Measurements from ENCODE around the gene ZNF516. TPM values are rescaled to one million over a fixed set of nuclear protein-coding genes. Genes with fewer than 3 reads are reported as not detected.

The ZNF516 gene
- total RNA-seq, 6 donors from 2014 or later: 21.9 to 44.3 (median 36.5) TPM

GRCh38 chr18:76374330-76375281 is 120.4 kb downstream of the ZNF516 start:
- peaks cover 5 to 18% (median 11%) of the 10 kb centered on the region in 4 donors for H3K4me1 ChIP-seq
- H3K27me3 ChIP-seq: no peaks in the 10 kb centered on the region
- H3K9me3 ChIP-seq: no peaks in the 10 kb centered on the region
- no peak for ATAC-seq (ENCODE audit: low FRiP score in 2 of 2)
- 71 to 75% methylated on average over 12 of the region's 12 CpGs for WGBS, 2 donors
- no peak overlapping the region for H3K27ac ChIP-seq
- no peak for DNase-seq
- H3K4me3 ChIP-seq: no peak overlapping the region
- no peak for TF ChIP-seq POLR2AphosphoS5 (IDR thresholded peaks at IDR 0.05)
- no peak for TF ChIP-seq POLR2A (IDR thresholded peaks at IDR 0.05)
- TF ChIP-seq CTCF (IDR thresholded peaks at IDR 0.05): no peak
- TF ChIP-seq EP300 (IDR thresholded peaks at IDR 0.05): no peak
- peaks cover 8 to 44% (median 36%) of the 10 kb centered on the region in 4 donors for H3K36me3 ChIP-seq

GRCh38 chr18:76373297-76373696 is 121.7 kb downstream of the ZNF516 start:
- ATAC-seq (ENCODE audit: low FRiP score in 2 of 2) (no peak), DNase-seq (no peak)
- H3K4me3 ChIP-seq: no peak overlapping the region
- no peaks in the 10 kb centered on the region for H3K9me3 ChIP-seq
- peaks cover 5 to 18% (median 11%) of the 10 kb centered on the region in 4 donors for H3K4me1 ChIP-seq
- no peak for TF ChIP-seq EP300 (IDR thresholded peaks at IDR 0.05)
- no peak for TF ChIP-seq CTCF (IDR thresholded peaks at IDR 0.05)
- TF ChIP-seq POLR2A (IDR thresholded peaks at IDR 0.05): no peak
- no peak for TF ChIP-seq POLR2AphosphoS5 (IDR thresholded peaks at IDR 0.05)
- H3K27ac ChIP-seq: no peak overlapping the region
- 91 to 96% methylated on average over 5 of the region's 5 CpGs for WGBS, 2 donors
- H3K27me3 ChIP-seq: no peaks in the 10 kb centered on the region
- H3K36me3 ChIP-seq: peaks cover 0 to 33% (median 23%) of the 10 kb centered on the region in 4 donors

GRCh38 chr18:76371301-76372203 is 123.5 kb downstream of the ZNF516 start:
- Histone ChIP-seq H3K27ac (no peak overlapping the region), H3K9me3 (no peaks in the 10 kb centered on the region), H3K27me3 (no peaks in the 10 kb centered on the region), H3K4me3 (no peak overlapping the region), H3K36me3 (peaks cover 0 to 26% (median 20%) of the 10 kb centered on the region in 4 donors), H3K4me1 (peaks cover 5 to 11% (median 7%) of the 10 kb centered on the region in 4 donors)
- ATAC-seq (ENCODE audit: low FRiP score in 2 of 2) (peak in 1 of 2 donors; percentile 18), DNase-seq (no peak)
- TF ChIP-seq POLR2A (IDR thresholded peaks at IDR 0.05): no peak
- TF ChIP-seq POLR2AphosphoS5 (IDR thresholded peaks at IDR 0.05): no peak
- no peak for TF ChIP-seq CTCF (IDR thresholded peaks at IDR 0.05)
- TF ChIP-seq EP300 (IDR thresholded peaks at IDR 0.05): no peak
- WGBS, 2 donors: 97 to 98% methylated on average over 26 to 43 of the region's 43 CpGs

- H3K36me3 ChIP-seq: peaks cover 0 to 26% (median 20%) of the 10 kb centered on the region in 4 donors
- H3K4me1 ChIP-seq: peaks cover 2 to 7% (median 5%) of the 10 kb centered on the region in 4 donors
- no peaks in the 10 kb centered on the region for H3K27me3 ChIP-seq
- no peak overlapping the region for H3K27ac ChIP-seq
- DNase-seq: no peak
- no peak overlapping the region for H3K4me3 ChIP-seq
- WGBS, 2 donors: 90 to 94% methylated on average over 10 of the region's 10 CpGs
- ATAC-seq (ENCODE audit: low FRiP score in 2 of 2): no peak
- no peak for TF ChIP-seq POLR2A (IDR thresholded peaks at IDR 0.05)
- no peak for TF ChIP-seq CTCF (IDR thresholded peaks at IDR 0.05)
- no peaks in the 10 kb centered on the region for H3K9me3 ChIP-seq
These were observed 124.4 kb downstream of the ZNF516 start for GRCh38 chr18:76370686-76371085.
